ENCODE measurements around the gene CGB2. TPM values are rescaled to one million over a fixed set of nuclear protein-coding genes. Genes with fewer than 3 reads are reported as not detected.
"Not testable (repeated sequence)": the region's sequence is repeated elsewhere in the genome, so short reads cannot be mapped to it uniquely, and the experiment has no call there.

CGB2 gene
- total and polyA plus RNA-seq, 9 of the 15 experiments (the other 6 are each of a cell fraction or from before 2014, with no cell fraction given), result 0.22 TPM; not detected in 8

- DNase-seq (ENCODE audit: extremely low read depth in 1 of 4, low spot score in 3 of 4); H3K9ac ChIP-seq (ENCODE audit: insufficient read depth in 1 of 2, low read depth in 2 of 2, low read length in 2 of 2); in situ Hi-C loops (cut with MboI); H2AFZ ChIP-seq (ENCODE audit: low read depth, low read length); H3K27ac ChIP-seq (ENCODE audit: extremely low read depth, low read depth, low read length); H3K4me3 ChIP-seq; CTCF ChIA-PET (ENCODE audit: low intra/inter-chr PET ratio); H3K4me1 ChIP-seq (replicated peaks in 1 of 2; ENCODE audit: control insufficient read depth in 2 of 2, insufficient read depth in 2 of 2, low read length in 2 of 2); FAIRE-seq; H3K9me1 ChIP-seq (ENCODE audit: control insufficient read depth, insufficient read depth, low read length); ATAC-seq; H3K36me3 ChIP-seq (ENCODE audit: control insufficient read depth, insufficient read depth, low read length); H3K4me2 ChIP-seq (ENCODE audit: insufficient read depth, low read length); POLR2A ChIA-PET; H4K20me1 ChIP-seq (replicated peaks; ENCODE audit: control insufficient read depth, insufficient read depth, low read length); H3K9me3 ChIP-seq (replicated peaks; ENCODE audit: control insufficient read depth, insufficient read depth, low read depth, low read length); intact Hi-C loops (cut with micrococcal nuclease); H3K79me2 ChIP-seq (ENCODE audit: control insufficient read depth, insufficient read depth, low read length); BruUV-seq (replicated peaks): not testable (repeated sequence)
- H3K27me3 ChIP-seq (ENCODE audit: control insufficient read depth in 2 of 2, insufficient read depth in 2 of 2, low read length in 2 of 2), result peaks cover 0 to 11% of the 10 kb centered on the region in 2 experiments; a peak in 2 of 5 replicates
- 0 out of 2 replicates have a peak, but pooled peaks have one; percentile 19 for TF ChIP-seq CREM (IDR thresholded peaks at IDR 0.05; ENCODE audit: low read depth)
- 7% methylated on average over 22 of the region's 24 CpGs for WGBS (ENCODE audit: insufficient coverage, low coverage, missing lambda C conversion rate)
Measured at GRCh38 chr19:49050376-49051033, 18.8 kb downstream of the CGB2 start.

- ChIA-PET POLR2A (interaction anchor here (0.6 kb wide), 1 partner anchor 440 kb away, joined by 3 read pairs; no protein-coding TSS in a partner anchor), CTCF (ENCODE audit: low intra/inter-chr PET ratio) (no interaction called here)
- Histone ChIP-seq H3K4me3 (peak overlapping the region; percentile 49), H2AFZ (ENCODE audit: low read depth, low read length) (peak overlapping the region; percentile 96), H3K36me3 (ENCODE audit: control insufficient read depth, insufficient read depth, low read length) (no peaks in the 10 kb centered on the region), H3K27me3 (ENCODE audit: control insufficient read depth in 2 of 2, insufficient read depth in 2 of 2, low read length in 2 of 2) (peaks cover 13 to 47% of the 10 kb centered on the region in 2 experiments; a peak in 3 of 5 replicates), H3K9me3 (replicated peaks; ENCODE audit: control insufficient read depth, insufficient read depth, low read depth, low read length) (no peaks in the 10 kb centered on the region), H3K79me2 (ENCODE audit: control insufficient read depth, insufficient read depth, low read length) (no peaks in the 10 kb centered on the region), H3K4me2 (ENCODE audit: insufficient read depth, low read length) (peak overlapping the region; percentile 82), H3K9ac (ENCODE audit: insufficient read depth in 1 of 2, low read depth in 2 of 2, low read length in 2 of 2) (peak overlapping the region; percentile 24 to 91; a peak in 3 of 4 replicates), H4K20me1 (replicated peaks; ENCODE audit: control insufficient read depth, insufficient read depth, low read length) (peaks cover 4% of the 10 kb centered on the region; the same call in 1 of the 2 replicates), H3K9me1 (ENCODE audit: control insufficient read depth, insufficient read depth, low read length) (no peaks in the 10 kb centered on the region), H3K4me1 (replicated peaks in 1 of 2; ENCODE audit: control insufficient read depth in 2 of 2, insufficient read depth in 2 of 2, low read length in 2 of 2) (peaks cover 2 to 29% of the 10 kb centered on the region in 2 experiments; a peak in 3 of 5 replicates), H3K27ac (ENCODE audit: extremely low read depth, low read depth, low read length) (no peak overlapping the region)
- WGBS (ENCODE audit: insufficient coverage, low coverage, missing lambda C conversion rate), result 4% methylated on average over 59 of the region's 63 CpGs
- DNase-seq (ENCODE audit: extremely low read depth in 1 of 4, low spot score in 3 of 4) (peak; percentile 79 to 91 (median 90)), FAIRE-seq (peak; percentile 94), ATAC-seq (peak; percentile 97)
- in situ Hi-C loops (cut with MboI), result no loop called here
- intact Hi-C loops (cut with micrococcal nuclease), result no loop called here
- BruUV-seq (replicated peaks), result no TSS peak
- TF ChIP-seq YY1 (IDR thresholded peaks at IDR 0.05; ENCODE audit: borderline replicate concordance in 1 of 3, control insufficient read depth in 1 of 3, extremely low read depth in 1 of 3, insufficient read depth in 3 of 3, insufficient read length in 1 of 3, insufficient replicate concordance in 2 of 3, low read depth in 1 of 3, low read length in 2 of 3), result peak in 1 of 3 experiments; percentile 5
- TF ChIP-seq TFAP4 (CRISPR knock-in tag; IDR thresholded peaks at IDR 0.05; ENCODE audit: borderline replicate concordance), result peak; percentile 50; the same call in 1 of the 2 replicates
- TF ChIP-seq SMAD2 (IDR thresholded peaks at IDR 0.05; ENCODE audit: low read depth, low read length), result no peak
- no peak for TF ChIP-seq GATAD2A (IDR thresholded peaks at IDR 0.05)
- peak; percentile 65; the same call in 1 of the 2 replicates for TF ChIP-seq L3MBTL2 (IDR thresholded peaks at IDR 0.05)
- 0 out of 2 replicates have a peak, but pooled peaks have one; percentile 25 for TF ChIP-seq ETS1 (conservative IDR thresholded peaks at IDR 0.05; ENCODE audit: control insufficient read depth, low read depth, low read length)
- no peak for TF ChIP-seq SIN3A (IDR thresholded peaks at IDR 0.05; ENCODE audit: borderline replicate concordance in 2 of 2, control insufficient read depth in 1 of 2, low read depth in 2 of 2, low read length in 2 of 2)
Measured at GRCh38 chr19:49056101-49056901, 24.6 kb downstream of the CGB2 start.

Data from K562 (cell line).